ENCODE data around the gene ELF5. TPM values are rescaled to one million over a fixed set of nuclear protein-coding genes. Genes with fewer than 3 reads are reported as not detected.

Gene ELF5
- total and polyA plus RNA-seq, 2 donors (not counting 1 experiment from before 2014, with no cell fraction given): not detected

- Mint-ChIP-seq H3K4me3 (peak within 1 kb of the TSS; percentile 99), H3K27ac (peak within 1 kb of the TSS; percentile 98), H3K9me3 (ENCODE audit: insufficient read depth) (no peaks in the 10 kb centered on the region), H3K4me1 (peaks cover 44% of the 10 kb centered on the region), H3K27me3 (no peaks in the 10 kb centered on the region)
- H3K9me3 ChIP-seq (ENCODE audit: control extremely low read depth in 1 of 3, control insufficient read depth in 2 of 3, insufficient read depth in 1 of 3, low read length in 2 of 3): no peaks in the 10 kb centered on the region
- peak within 1 kb of the TSS; percentile 82 to 98 (median 88) for H3K4me3 ChIP-seq (ENCODE audit: control extremely low read depth in 1 of 5, extremely low read depth in 1 of 5, insufficient read depth in 1 of 5, low read depth in 2 of 5, low read length in 4 of 5)
- peaks cover 27 to 39% of the 10 kb centered on the region in 2 donors for H3K4me1 ChIP-seq (ENCODE audit: control insufficient read depth in 2 of 2, insufficient read depth in 2 of 2, low read length in 2 of 2)
- TF ChIP-seq CTCF (IDR thresholded peaks at IDR 0.05) (no peak), EZH2 (IDR thresholded peaks at IDR 0.05; ENCODE audit: borderline replicate concordance, insufficient read depth, low read depth, low read length, poor library complexity, severe bottlenecking) (no peak)
- peak within 1 kb of the TSS; percentile 99 for H2AFZ ChIP-seq (ENCODE audit: insufficient read depth, low read depth, low read length, poor library complexity, severe bottlenecking)
- H3K79me2 ChIP-seq (ENCODE audit: control insufficient read depth, insufficient read depth, low read length): peaks cover 55% of the 10 kb centered on the region
- CTCF ChIA-PET: interaction anchor here (0.6 to 1.9 kb wide), 6 partner anchors 10 to 703 kb away, joined by 3 to 6 read pairs (median 4); partner anchors contain the start of genes ABTB2 and CD59
- peak; percentile 96 for DNase-seq
- peak within 1 kb of the TSS; percentile 80 for H3K4me2 ChIP-seq (replicated peaks; ENCODE audit: low read depth, low read length, poor library complexity, severe bottlenecking)
- intact Hi-C loops (cut with micrococcal nuclease): loop anchor here (1.0 to 5.0 kb wide), 11 partner anchors 80 to 1277 kb away; partner anchors contain the start of genes APIP, CSTF3, FBXO3 and NAT10
- under 1% methylated on average over 62 of the region's 62 CpGs for WGBS (ENCODE audit: insufficient coverage)
- POLR2A ChIA-PET: interaction anchor here (0.8 kb wide), 1 partner anchor 204 kb away, joined by 3 read pairs; no protein-coding TSS in a partner anchor
- H3K27ac ChIP-seq (ENCODE audit: low read length in 2 of 2): peak within 1 kb of the TSS; percentile 75 to 85
- peak within 1 kb of the TSS; percentile 88 for H3K9ac ChIP-seq (ENCODE audit: low read length)
- no peaks in the 10 kb centered on the region for H3K27me3 ChIP-seq (replicated peaks in 1 of 4; ENCODE audit: control extremely low read depth in 1 of 4, control insufficient read depth in 3 of 4, insufficient read depth in 4 of 4, low read length in 3 of 4)
- peak; percentile 92 for ATAC-seq (ENCODE audit: low read depth)
- peaks cover 37% of the 10 kb centered on the region for H4K20me1 ChIP-seq (ENCODE audit: control insufficient read depth, insufficient read depth, low read length, poor library complexity, severe bottlenecking)
- H3K36me3 ChIP-seq (replicated peaks in 1 of 2; ENCODE audit: control extremely low read depth in 1 of 2, control insufficient read depth in 1 of 2, extremely low read depth in 1 of 2, insufficient read depth in 2 of 2, low read length in 1 of 2): peaks cover 0 to 3% of the 10 kb centered on the region in 2 experiments
Measured at GRCh38 chr11:34438529-34439507, 74.8 kb downstream of the ELF5 start, which contains the start of gene CAT. Gene CAT, plus strand, starts transcription at chr11:34438934. Its CDS starts 80 bp downstream, at chr11:34439014.
